SK-N-SH (cell line): ENCODE results near the gene PDE9A. TPM values are rescaled to one million over a fixed set of nuclear protein-coding genes. Genes with fewer than 3 reads are reported as not detected.

ENCODE experiments used
- CTCF ChIA-PET: fragments of 300-600, 350-600 bp; formaldehyde crosslinking; extraction: SDS; loops from one replicate; lab custom pipeline; 2021; lab: Yijun Ruan, JAX
- POLR2A ChIA-PET: fragments of 350-600 bp; sonication (Branson Sonifier 250); formaldehyde crosslinking; extraction: SDS; loops from one replicate; lab custom pipeline; 2020; ENCODE audit warnings: antibody characterized with exemption, inconsistent platforms; lab: Yijun Ruan, JAX
- DNase-seq: peaks from one replicate; pipeline ENCODE4 v3.0.0; 2012
- H2AFZ ChIP-seq: fragments of 200-600 bp; sonication (generic); 2 replicates; pipeline ENCODE4 v1.8.1; 2016; ENCODE audit warnings: antibody characterized with exemption, mild to moderate bottlenecking, low read depth
- H3F3A ChIP-seq: fragments of 200-600 bp; sonication (generic); replicated peaks from 2 replicates; pipeline ENCODE3; 2016; ENCODE audit warnings: antibody characterized with exemption, mild to moderate bottlenecking; ENCODE audit not compliant: insufficient read depth
- H3K27ac ChIP-seq, 2 experiments: fragments of 200-500 bp in 1 of 2; fragments of 200-600 bp in 1 of 2; sonication (Bioruptor generic) in 1 of 2; sonication (generic), shearing (Covaris generic) in 1 of 2; 2 replicates each; pipeline versions ENCODE4 v1.5.1 to v1.6.1; 2014 to 2016; ENCODE audit warnings: low read depth in 2 of 2, inconsistent platforms in 1 of 2, low read length in 1 of 2, mild to moderate bottlenecking in 1 of 2, mixed read lengths in 1 of 2
- H3K27me3 ChIP-seq: fragments of 200-600 bp; sonication (generic), shearing (Covaris generic); 2 replicates; pipeline ENCODE4 v1.6.1; 2016; ENCODE audit warnings: mixed run types; ENCODE audit not compliant: insufficient read depth
- H3K36me3 ChIP-seq, 2 experiments: fragments of 200-500 bp in 1 of 2; fragments of 200-600 bp in 1 of 2; sonication (Bioruptor generic) in 1 of 2; sonication (generic) in 1 of 2; replicated peaks in 1 of 2; 2 replicates each; pipeline versions ENCODE3 to v1.5.1; 2014 to 2016; ENCODE audit warnings: low read length in 1 of 2, mild to moderate bottlenecking in 1 of 2; ENCODE audit not compliant: insufficient read depth in 2 of 2, control insufficient read depth in 1 of 2
- H3K4me1 ChIP-seq, 2 experiments: fragments of 200-500 bp in 1 of 2; fragments of 200-600 bp in 1 of 2; sonication (Bioruptor generic) in 1 of 2; sonication (generic), shearing (Covaris generic) in 1 of 2; 2 replicates each; pipeline versions ENCODE4 v1.5.1 to v1.6.1; 2014 to 2016; ENCODE audit warnings: low read depth in 1 of 2, low read length in 1 of 2, mixed run types in 1 of 2; ENCODE audit not compliant: insufficient read depth in 2 of 2, control insufficient read depth in 1 of 2
- H3K4me2 ChIP-seq: fragments of 200-600 bp; sonication (generic), shearing (Covaris generic); 2 replicates; pipeline ENCODE4 v1.6.1; 2017; ENCODE audit warnings: mixed run types
- H3K4me3 ChIP-seq, 2 experiments: fragments of 200-500 bp in 1 of 2; fragments of 200-600 bp in 1 of 2; sonication (Bioruptor generic) in 1 of 2; sonication (generic), shearing (Covaris generic) in 1 of 2; 2 replicates each; pipeline versions ENCODE4 v1.5.1 to v1.8.1; 2014 to 2016; ENCODE audit warnings: low read depth in 2 of 2, inconsistent platforms in 1 of 2, low read length in 1 of 2, mild to moderate bottlenecking in 1 of 2, mixed read lengths in 1 of 2, moderate library complexity in 1 of 2
- H3K79me2 ChIP-seq: fragments of 200-600 bp; sonication (generic); 2 replicates; pipeline ENCODE4 v1.8.1; 2017; ENCODE audit warnings: mild to moderate bottlenecking; ENCODE audit not compliant: insufficient read depth
- H3K9ac ChIP-seq: fragments of 200-600 bp; sonication (generic); 2 replicates; pipeline ENCODE4 v1.6.1; 2017; ENCODE audit warnings: mixed run types
- H3K9me2 ChIP-seq: fragments of 200-600 bp; sonication (generic); 2 replicates; pipeline ENCODE4 v1.6.1; 2017; ENCODE audit warnings: mixed run types
- H3K9me3 ChIP-seq: fragments of 200-600 bp; sonication (generic); 2 replicates; pipeline ENCODE4 v1.6.1; 2017; ENCODE audit warnings: mixed run types, mild to moderate bottlenecking, moderate library complexity
- H4K20me1 ChIP-seq: fragments of 200-600 bp; sonication (generic); 2 replicates; pipeline ENCODE4 v1.6.1; 2017; ENCODE audit warnings: mild to moderate bottlenecking, mixed run types; ENCODE audit not compliant: insufficient read depth
- CHD2 ChIP-seq: fragments of 150-350 bp; IDR thresholded peaks from 2 replicates; pipeline ENCODE4 v1.6.1; 2018; ENCODE audit warnings: low read length; ENCODE audit not compliant: partially characterized antibody
- CTCF ChIP-seq: fragments of 200-600 bp; sonication (generic); IDR thresholded peaks from 2 replicates; pipeline ENCODE4 v1.6.1; 2017; ENCODE audit warnings: antibody characterized with exemption, mild to moderate bottlenecking, moderate library complexity
- ELF1 ChIP-seq: IDR thresholded peaks from 2 replicates; pipeline ENCODE4 v1.4.0; 2012
- EP300 ChIP-seq, 2 experiments: IDR thresholded peaks; 2 replicates each; pipeline versions ENCODE4 v1.4.0 to v1.6.1; 2012; ENCODE audit warnings: borderline replicate concordance in 1 of 2, low read depth in 1 of 2, low read length in 1 of 2
- FOSL2 ChIP-seq: IDR thresholded peaks from 2 replicates; pipeline ENCODE4 v1.4.0; 2012; ENCODE audit warnings: low read depth, mild to moderate bottlenecking, moderate library complexity, borderline replicate concordance
- FOXJ3 ChIP-seq: sonication (generic); formaldehyde crosslinking; IDR thresholded peaks from 2 replicates; pipeline ENCODE4 v1.5.1; 2020; ENCODE audit warnings: mild to moderate bottlenecking, missing genetic modification reagents
- FOXM1 ChIP-seq: IDR thresholded peaks from 2 replicates; pipeline ENCODE4 v1.4.0; 2012; ENCODE audit warnings: low read depth, mild to moderate bottlenecking
- MEF2A ChIP-seq: IDR thresholded peaks from 2 replicates; pipeline ENCODE4 v1.4.0; 2012; ENCODE audit warnings: low read depth, borderline replicate concordance
- POLR2AphosphoS5 ChIP-seq: IDR thresholded peaks from 2 replicates; pipeline ENCODE4 v1.6.1; 2012; ENCODE audit warnings: low read depth, low read length
- RAD21 ChIP-seq: IDR thresholded peaks from 2 replicates; pipeline ENCODE4 v1.6.1; 2012; ENCODE audit warnings: mild to moderate bottlenecking, low read length
- SMC3 ChIP-seq: IDR thresholded peaks from 2 replicates; pipeline ENCODE4 v1.6.1; 2012; ENCODE audit warnings: low read depth, low read length, improper control_type of control experiment
- USF2 ChIP-seq: fragments of 150-350 bp; IDR thresholded peaks from 2 replicates; pipeline ENCODE4 v1.6.1; 2017; ENCODE audit warnings: antibody characterized with exemption, low read length, low read depth, borderline replicate concordance
- YY1 ChIP-seq: IDR thresholded peaks from 2 replicates; pipeline ENCODE4 v1.4.0; 2012; ENCODE audit warnings: low read depth, mild to moderate bottlenecking
- WGBS: methylation state at CpG from one replicate; pipeline ENCODE4 v1.1.6; 2017; ENCODE audit warnings: low lambda C conversion rate; 5-methylcytosine and 5-hydroxymethylcytosine counted together
- polyA plus RNA-seq, 3 experiments: library from polyadenylated mRNA; depleted of rRNA; stranded (reverse); fragments of >200 nt; gene quantifications; 2 replicates each; pipeline ENCODE4 v1.2.3, GENCODE V29; 2012

Gene PDE9A
- polyA plus RNA-seq, 1 of the 3 experiments (the other 2 are of a cell fraction), result 0.28 TPM

GRCh38 chr21:42764443-42764760 is 111.0 kb downstream of the PDE9A start:
- Histone ChIP-seq H3K9me2 (no peaks in the 10 kb centered on the region), H3K4me3 (no peak overlapping the region), H3K9ac (no peak overlapping the region), H3K4me1 (no peaks in the 10 kb centered on the region), H3K36me3 (no peaks in the 10 kb centered on the region), H2AFZ (no peak overlapping the region), H3K27me3 (no peaks in the 10 kb centered on the region), H3F3A (no peaks in the 10 kb centered on the region), H4K20me1 (no peaks in the 10 kb centered on the region), H3K4me2 (no peak overlapping the region), H3K9me3 (no peaks in the 10 kb centered on the region), H3K27ac (no peak overlapping the region), H3K79me2 (no peaks in the 10 kb centered on the region)
- ChIA-PET POLR2A (no interaction called here), CTCF (no interaction called here)
- WGBS, result 80% methylated on average over 9 of the region's 9 CpGs
- DNase-seq, result no peak
- TF ChIP-seq RAD21, result no peak
- no peak for TF ChIP-seq EP300 (IDR thresholded peaks at IDR 0.05; ENCODE audit: borderline replicate concordance in 1 of 2, low read depth in 1 of 2, low read length in 1 of 2)
- TF ChIP-seq FOXJ3 (CRISPR knock-in tag), result no peak
- TF ChIP-seq ELF1, result no peak
- TF ChIP-seq POLR2AphosphoS5, result no peak
- no peak for TF ChIP-seq MEF2A
- no peak for TF ChIP-seq CTCF
- no peak for TF ChIP-seq SMC3

- ChIA-PET CTCF (no interaction called here), POLR2A (no interaction called here)
- 16% methylated on average over 1 of the region's 1 CpG for WGBS
- no peak overlapping the region for H3K27ac ChIP-seq
- no peaks in the 10 kb centered on the region for H3K9me3 ChIP-seq
- TF ChIP-seq YY1, result no peak
- TF ChIP-seq CHD2, result no peak
- TF ChIP-seq USF2, result no peak
- TF ChIP-seq FOSL2, result no peak
- no peak for TF ChIP-seq FOXM1
- H3K79me2 ChIP-seq, result no peaks in the 10 kb centered on the region
- no peak overlapping the region for H3K4me3 ChIP-seq
- no peaks in the 10 kb centered on the region for H4K20me1 ChIP-seq
- no peak overlapping the region for H2AFZ ChIP-seq
- H3F3A ChIP-seq, result no peaks in the 10 kb centered on the region
- H3K9ac ChIP-seq, result no peak overlapping the region
- no peaks in the 10 kb centered on the region for H3K4me1 ChIP-seq
- H3K36me3 ChIP-seq, result no peaks in the 10 kb centered on the region
- H3K27me3 ChIP-seq, result no peaks in the 10 kb centered on the region
- no peak for DNase-seq
- no peaks in the 10 kb centered on the region for H3K9me2 ChIP-seq
- no peak overlapping the region for H3K4me2 ChIP-seq
These were observed 111.5 kb downstream of the PDE9A start for GRCh38 chr21:42764883-42765282.
